Renal cortical epithelial cell (primary cell): ENCODE data around the gene MYH6. TPM values are rescaled to one million over a fixed set of nuclear protein-coding genes. Genes with fewer than 3 reads are reported as not detected.
"Not testable (repeated sequence)": the region's sequence is repeated elsewhere in the genome, so short reads cannot be mapped to it uniquely, and the experiment has no call there.

Source experiments
- DNase-seq: peaks from one replicate; pipeline ENCODE4 v3.0.0-alpha.2; 2011; ENCODE audit warnings: low read depth
- total RNA-seq: library from RNA; depleted of rRNA; stranded (reverse); fragments of >200 nt; gene quantifications from 2 replicates; pipeline ENCODE4 v1.2.3, GENCODE V29; 2014

Gene MYH6
- total RNA-seq, result not detected in 2 replicates

GRCh38 chr14:23407516-23408306, at the start of gene MYH6:
Gene MYH6 (minus strand): TSS chr14:23408273. CDS start chr14:23407223, 1,050 bp downstream.
- DNase-seq, result no peak

GRCh38 chr14:23456883-23457586, 49.0 kb upstream of the MYH6 start:
- DNase-seq, result not testable (repeated sequence)

DNA sequence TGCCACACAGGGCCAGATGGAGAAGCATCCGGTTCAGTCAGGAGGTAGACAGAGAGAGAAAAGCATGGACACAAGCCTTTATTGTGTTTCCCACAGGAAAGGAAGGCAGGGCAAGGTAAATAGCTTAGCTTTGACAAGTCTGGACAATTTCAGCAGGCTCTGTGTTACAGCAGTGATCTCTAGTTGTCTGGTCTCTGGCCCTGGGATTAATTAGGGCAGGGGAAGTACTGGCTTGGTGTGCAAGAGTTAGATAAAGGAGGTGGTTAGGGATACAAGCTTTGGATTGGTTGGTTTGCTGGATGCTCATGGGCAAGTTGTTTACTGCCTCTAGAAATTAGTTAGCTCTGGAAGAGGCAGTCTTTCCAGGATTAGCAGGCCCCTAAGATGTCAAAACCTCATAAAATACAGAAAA, 46.4 kb upstream of the MYH6 start:
- DNase-seq, result no peak

DNA sequence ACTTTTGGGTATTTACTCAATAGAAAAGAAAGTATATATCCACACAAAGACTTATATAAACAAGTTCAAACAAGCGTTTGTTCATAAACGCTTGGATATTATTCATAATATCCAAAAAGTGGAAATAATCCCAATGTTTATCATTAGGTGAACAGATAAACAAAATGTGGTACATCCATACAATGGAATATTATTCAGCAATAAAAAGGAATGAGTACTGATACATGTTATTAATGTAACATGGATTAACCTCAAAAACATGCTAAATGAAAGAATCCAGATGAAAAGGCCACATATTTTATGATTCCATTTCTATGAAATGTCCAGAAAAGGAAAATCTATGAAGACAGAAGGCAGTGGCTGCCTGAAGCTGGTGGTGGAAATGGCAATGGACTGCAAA, 44.2 kb upstream of the MYH6 start:
- no peak for DNase-seq

DNA sequence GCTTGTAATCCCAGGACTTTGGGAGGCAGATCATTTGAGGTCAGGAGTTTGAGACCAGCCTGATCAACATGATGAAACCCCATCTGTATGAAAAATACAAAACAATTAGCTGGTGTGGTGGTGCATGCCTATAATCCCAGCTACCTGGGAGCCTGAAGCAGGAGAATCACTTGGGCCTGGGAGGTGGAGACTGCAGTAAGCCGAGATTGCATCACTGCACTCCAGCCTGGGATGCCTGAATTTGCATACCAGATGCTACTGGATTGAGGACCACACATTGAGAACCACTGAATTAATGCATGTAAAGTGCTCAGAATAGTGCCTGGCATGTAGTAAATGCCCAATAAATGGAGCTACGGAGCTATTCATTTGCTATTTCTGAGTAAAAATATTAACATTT, 42.3 kb upstream of the MYH6 start:
- no peak for DNase-seq

DNA sequence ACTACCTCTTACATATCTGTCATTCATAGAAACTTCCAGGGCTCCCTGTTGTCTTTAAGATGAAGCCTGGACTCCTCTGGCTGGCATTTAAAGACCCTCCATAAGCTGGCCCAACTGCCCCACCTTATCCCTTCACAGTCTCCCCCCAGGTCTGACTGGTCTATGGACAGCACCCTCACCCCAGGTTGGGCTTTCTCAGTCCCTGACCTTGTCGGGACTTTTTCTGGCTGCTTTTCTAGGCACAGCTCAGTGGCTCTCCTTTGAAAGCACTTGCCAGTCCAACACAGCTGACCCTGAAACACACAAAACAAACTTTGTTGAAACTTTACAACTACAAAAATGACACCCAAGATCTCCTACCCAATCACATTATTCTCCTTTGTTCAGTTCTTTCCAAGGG, 41.2 kb upstream of the MYH6 start:
- DNase-seq, result no peak

GRCh38 chr14:23447361-23448350, 39.6 kb upstream of the MYH6 start:
- DNase-seq, result peak; percentile 26

DNA sequence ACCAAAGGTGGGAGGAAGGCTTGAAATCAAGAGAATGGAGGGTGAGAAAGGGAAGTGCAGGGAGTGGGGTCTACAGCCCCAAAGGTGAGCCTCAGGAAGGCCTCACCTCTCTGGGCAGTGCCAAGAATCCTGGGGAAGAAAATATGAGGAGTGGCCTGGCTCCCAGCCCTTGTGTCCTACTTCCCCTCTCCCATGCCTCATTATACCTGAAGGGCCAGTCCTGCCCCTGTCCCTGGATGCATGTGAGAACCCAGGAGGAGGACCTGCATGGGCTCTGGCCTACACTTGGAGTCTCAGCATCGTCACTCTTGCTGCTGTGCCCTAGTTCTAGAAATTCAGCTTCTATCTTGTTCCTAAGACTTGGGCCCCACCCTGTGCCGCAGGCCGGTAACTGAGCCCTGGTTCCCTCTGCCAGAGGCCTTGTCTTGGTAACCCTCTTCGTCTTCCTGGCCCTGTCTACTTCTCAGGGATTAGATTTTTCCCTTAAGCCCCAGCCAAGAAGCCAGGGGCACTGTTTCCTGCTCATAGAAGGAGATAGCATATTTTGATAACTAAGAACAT, 38.3 kb upstream of the MYH6 start:
- no peak for DNase-seq

- no peak for DNase-seq
Measured at GRCh38 chr14:23445773-23446172, 37.7 kb upstream of the MYH6 start.

DNA sequence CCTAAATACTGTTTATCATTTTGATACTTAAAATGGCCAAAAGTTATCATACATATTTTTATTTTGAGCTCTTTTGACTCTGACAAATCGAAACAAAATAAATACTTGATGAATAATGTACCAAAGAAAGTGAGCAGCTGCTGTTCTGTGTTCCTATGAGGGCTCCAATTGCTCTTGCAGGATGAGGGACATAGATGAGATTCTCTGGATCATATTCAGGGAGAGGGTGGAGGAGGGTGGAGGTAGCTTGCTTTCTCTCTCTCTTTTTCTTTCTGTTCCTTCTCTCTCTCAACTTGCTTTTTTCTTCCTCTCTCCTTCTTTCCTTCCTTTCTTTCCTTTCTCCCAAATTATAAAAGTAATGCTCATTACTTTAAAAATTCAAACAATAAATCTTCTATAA, 36.2 kb upstream of the MYH6 start:
- DNase-seq, result no peak

DNA sequence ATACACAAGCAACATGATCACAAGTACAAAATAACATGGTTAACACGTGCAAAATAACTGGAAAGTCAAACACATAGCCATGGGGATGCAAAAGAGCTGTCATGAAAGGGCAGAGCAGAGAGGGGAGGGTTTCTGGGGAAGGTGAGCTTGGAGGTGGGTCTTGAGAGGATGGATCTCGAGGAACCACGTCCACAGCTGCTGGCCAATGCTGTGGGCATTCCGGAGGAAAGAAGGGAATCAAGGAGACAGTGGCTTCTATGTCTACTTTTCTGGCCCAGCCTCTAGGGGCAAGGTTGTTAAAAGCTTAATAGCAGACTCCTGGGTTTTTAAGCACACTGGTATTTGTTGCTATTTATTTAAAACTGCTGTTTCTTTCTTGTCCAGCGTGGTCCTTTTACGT, 35.8 kb upstream of the MYH6 start:
- no peak for DNase-seq

- DNase-seq, result no peak
Measured at GRCh38 chr14:23443411-23443812, 35.3 kb upstream of the MYH6 start.

DNA sequence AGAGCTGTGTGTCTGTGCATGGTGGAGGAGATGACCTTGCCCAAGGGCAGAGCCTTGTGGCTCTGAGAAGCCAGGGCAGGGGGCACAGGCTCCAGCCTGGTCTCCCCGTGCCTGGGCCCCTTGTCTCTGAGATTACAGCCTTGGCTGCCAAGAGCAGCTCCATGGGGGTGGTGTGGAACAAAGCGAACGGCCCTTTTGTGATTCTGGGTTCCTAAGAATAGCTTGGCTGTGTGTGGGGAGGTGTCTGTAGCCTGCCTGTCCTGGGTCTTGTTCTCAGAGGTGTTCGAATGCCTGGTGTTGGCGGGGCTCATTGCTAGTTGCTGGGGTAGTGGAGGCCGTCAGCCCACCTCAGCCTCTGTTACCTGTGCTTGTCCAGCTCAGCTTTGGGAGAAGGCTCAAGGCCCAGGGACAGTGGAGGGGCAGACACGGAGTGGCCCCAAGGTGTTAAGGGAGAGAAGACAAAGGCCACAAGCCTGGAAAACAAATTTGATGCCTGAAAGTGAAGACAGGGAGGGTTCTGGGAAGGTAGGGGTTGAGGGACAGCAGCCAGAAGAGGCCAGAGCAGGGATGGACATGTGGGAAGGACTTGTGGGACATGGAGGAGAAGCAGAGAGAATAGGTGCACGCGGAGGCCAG, 34.8 kb upstream of the MYH6 start:
- no peak for DNase-seq

GRCh38 chr14:23441076-23441475, 33.0 kb upstream of the MYH6 start:
- no peak for DNase-seq

DNA sequence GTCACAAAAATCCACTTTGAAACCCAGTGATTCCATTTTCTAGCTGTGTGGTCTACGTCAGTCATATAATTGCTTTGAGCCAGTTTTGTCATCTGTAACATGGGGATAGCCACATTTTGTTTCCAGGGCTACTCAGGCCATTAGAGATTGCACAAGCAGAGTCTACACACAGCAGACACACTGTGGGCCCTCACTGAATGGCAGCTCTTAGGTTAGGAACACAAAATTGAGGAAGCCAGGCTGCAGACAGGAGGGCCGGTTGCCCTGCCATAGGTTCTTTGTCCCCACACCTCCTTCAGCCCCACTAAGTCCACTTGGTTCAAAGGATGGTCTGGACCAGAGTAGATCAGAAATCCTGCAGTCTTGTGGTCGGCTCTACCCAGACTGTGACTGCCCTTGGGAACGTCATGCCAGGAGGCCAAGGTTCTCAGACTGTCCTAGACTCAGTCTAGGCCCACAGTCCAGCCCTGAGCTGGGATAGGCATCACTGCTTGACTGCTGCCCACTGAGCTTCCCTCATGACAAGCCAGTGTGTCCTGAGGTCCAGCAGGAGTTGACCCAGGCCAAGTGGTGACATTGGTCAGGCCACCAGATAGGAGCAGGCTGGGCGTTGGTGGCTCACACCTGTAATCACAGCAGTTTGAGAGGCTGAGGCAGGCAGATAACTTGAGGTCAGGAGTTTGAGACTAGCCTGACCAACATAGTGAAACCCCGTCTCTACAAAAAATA, 31.2 kb upstream of the MYH6 start:
- DNase-seq, result no peak

- DNase-seq, result no peak
Measured at GRCh38 chr14:23438101-23438971, 30.3 kb upstream of the MYH6 start.

DNA sequence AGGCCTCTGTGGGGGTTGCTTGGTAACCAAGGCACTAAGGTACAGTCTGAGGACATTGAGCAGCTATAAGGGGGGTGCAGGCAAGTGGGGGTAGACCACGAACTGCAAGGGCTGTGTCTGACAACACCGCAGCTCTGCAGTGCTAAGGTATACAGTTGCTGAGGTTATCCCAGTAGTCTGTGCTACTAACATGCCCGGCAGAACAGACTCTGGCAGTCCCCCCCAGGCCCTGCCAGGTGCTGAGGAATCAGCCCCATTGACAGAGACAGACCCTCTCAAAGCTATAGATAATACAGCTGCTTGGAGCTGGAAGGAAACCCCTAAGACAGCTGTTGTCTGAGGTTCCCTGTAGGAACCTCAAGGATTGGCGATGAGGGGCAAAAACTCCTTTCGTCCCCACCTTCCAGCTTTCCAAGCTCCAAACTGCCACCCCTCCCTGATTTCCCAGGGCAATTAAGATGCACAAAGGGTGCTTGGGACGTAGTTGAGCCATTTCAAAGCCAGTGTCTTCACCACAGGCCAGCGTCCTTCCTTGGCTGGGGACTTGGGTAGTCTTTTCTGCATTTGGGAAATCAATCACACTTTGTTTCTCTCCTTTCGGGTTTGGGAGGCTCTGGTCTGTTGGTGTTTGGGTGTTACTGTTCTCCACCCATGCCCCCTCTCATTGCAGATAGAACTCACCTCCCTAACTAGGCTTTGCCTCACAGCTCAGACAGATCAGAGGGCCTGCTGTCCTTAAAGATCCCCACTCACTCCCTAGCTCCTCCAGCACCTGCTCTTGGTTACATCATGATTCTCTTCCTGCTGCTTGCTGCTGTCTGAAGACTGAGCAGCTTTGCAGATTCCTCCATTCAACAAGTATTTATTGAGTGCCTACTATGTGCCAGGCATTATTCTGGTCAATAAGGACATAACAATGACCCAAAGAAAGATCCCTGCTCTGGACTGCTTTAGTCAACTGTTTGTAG, 29.3 kb upstream of the MYH6 start:
- DNase-seq, result no peak
